Measurements from ENCODE around the gene WIZ.
"Not testable (repeated sequence)": the region's sequence is repeated elsewhere in the genome, so short reads cannot be mapped to it uniquely, and the experiment has no call there.

DNA sequence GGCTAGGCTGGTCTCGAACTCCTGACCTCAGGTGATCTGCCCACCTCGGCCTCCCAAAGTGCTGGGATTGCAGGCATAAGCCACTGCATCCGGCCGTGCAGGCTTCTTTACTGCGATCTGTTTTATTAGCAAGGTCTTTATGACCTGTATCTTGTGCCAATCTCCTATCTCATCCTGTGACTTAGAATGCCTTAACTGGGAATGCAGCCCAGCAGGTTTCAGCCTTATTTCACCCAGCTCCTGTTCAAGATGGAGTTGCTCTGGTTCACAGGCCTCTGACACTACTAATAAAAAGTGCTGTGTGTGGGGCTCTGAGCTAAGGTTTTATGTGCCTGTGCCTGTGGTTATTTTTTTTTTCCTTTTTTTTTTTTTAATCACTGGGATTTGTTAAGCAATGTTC is 36.0 kb upstream of the WIZ start:
- TF ChIP-seq EZH2 (IDR thresholded peaks at IDR 0.05; ENCODE audit: borderline replicate concordance, low read depth, low read length, poor library complexity, severe bottlenecking), result not testable (repeated sequence)
- TF ChIP-seq, protein P1, sequence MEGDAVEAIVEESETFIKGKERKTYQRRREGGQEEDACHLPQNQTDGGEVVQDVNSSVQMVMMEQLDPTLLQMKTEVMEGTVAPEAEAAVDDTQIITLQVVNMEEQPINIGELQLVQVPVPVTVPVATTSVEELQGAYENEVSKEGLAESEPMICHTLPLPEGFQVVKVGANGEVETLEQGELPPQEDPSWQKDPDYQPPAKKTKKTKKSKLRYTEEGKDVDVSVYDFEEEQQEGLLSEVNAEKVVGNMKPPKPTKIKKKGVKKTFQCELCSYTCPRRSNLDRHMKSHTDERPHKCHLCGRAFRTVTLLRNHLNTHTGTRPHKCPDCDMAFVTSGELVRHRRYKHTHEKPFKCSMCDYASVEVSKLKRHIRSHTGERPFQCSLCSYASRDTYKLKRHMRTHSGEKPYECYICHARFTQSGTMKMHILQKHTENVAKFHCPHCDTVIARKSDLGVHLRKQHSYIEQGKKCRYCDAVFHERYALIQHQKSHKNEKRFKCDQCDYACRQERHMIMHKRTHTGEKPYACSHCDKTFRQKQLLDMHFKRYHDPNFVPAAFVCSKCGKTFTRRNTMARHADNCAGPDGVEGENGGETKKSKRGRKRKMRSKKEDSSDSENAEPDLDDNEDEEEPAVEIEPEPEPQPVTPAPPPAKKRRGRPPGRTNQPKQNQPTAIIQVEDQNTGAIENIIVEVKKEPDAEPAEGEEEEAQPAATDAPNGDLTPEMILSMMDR (conservative IDR thresholded peaks at IDR 0.05; ENCODE audit: low read depth, low read length), result not testable (repeated sequence)
